ENCODE data around the gene TTC17.

- TF ChIP-seq HDAC6 (IDR thresholded peaks at IDR 0.05; ENCODE audit: low read depth, low read length) = no peak
- TF ChIP-seq PCBP2 (IDR thresholded peaks at IDR 0.05; ENCODE audit: low read depth, low read length, poor library complexity, severe bottlenecking) = no peak
- TF ChIP-seq ELF1 (tag; IDR thresholded peaks at IDR 0.05) = no peak
- no peak for TF ChIP-seq CREB1 (IDR thresholded peaks at IDR 0.05)
- TF ChIP-seq CREB1 (CRISPR knock-in tag; IDR thresholded peaks at IDR 0.05) = no peak
Observed at GRCh38 chr11:43459246-43459645, 100.5 kb downstream of the TTC17 start.

Data from K562 (cell line).